ENCODE data around the gene FARS2.

The FARS2 gene

GRCh38 chr6:5484692-5485091 lies 223.4 kb downstream of the FARS2 start:
- H3K36me3 ChIP-seq (ENCODE audit: control insufficient read depth in 2 of 2, insufficient read depth in 1 of 2, low read length in 2 of 2): peaks cover 0 to 3% of the 10 kb centered on the region in 2 experiments; a peak in 1 of 3 replicates
- TF ChIP-seq MYNN (tag by site-specific recombination; IDR thresholded peaks at IDR 0.05; ENCODE audit: borderline replicate concordance) (no peak), ZIC2 (tag by site-specific recombination; IDR thresholded peaks at IDR 0.05) (peak; percentile 94), GLIS1 (tag by site-specific recombination; IDR thresholded peaks at IDR 0.05) (peak; percentile 79)
- H3K9me3 ChIP-seq (ENCODE audit: control insufficient read depth, insufficient read depth, low read depth, low read length): no peaks in the 10 kb centered on the region
- H3K27ac ChIP-seq (ENCODE audit: extremely low read depth, low read depth, low read length): no peak overlapping the region
- H3K4me3 ChIP-seq (ENCODE audit: low read depth, low read length): no peak overlapping the region
- H3K4me1 ChIP-seq (ENCODE audit: control insufficient read depth, insufficient read depth, low read length): no peaks in the 10 kb centered on the region
- ChIA-PET CTCF (interaction anchor here (0.6 to 3.1 kb wide), 3 partner anchors 13 to 198 kb away, joined by 3 to 16 read pairs (median 3); no protein-coding TSS in a partner anchor), POLR2A (no interaction called here)

GRCh38 chr6:5486214-5486613 lies 224.9 kb downstream of the FARS2 start:
- CTCF ChIA-PET: interaction anchor here (0.6 to 3.1 kb wide), 4 partner anchors 8 to 311 kb away, joined by 3 to 16 read pairs (median 4); no protein-coding TSS in a partner anchor
- H3K27ac ChIP-seq (ENCODE audit: extremely low read depth, low read depth, low read length): no peak overlapping the region
- peaks cover 0 to 3% of the 10 kb centered on the region in 2 experiments; a peak in 1 of 3 replicates for H3K36me3 ChIP-seq (ENCODE audit: control insufficient read depth in 2 of 2, insufficient read depth in 1 of 2, low read length in 2 of 2)
- no peak overlapping the region for H3K4me3 ChIP-seq (ENCODE audit: low read depth, low read length)
- no peaks in the 10 kb centered on the region for H3K9me3 ChIP-seq (ENCODE audit: control insufficient read depth, insufficient read depth, low read depth, low read length)
- peaks cover 10% of the 10 kb centered on the region for H3K4me1 ChIP-seq (ENCODE audit: control insufficient read depth, insufficient read depth, low read length)
- TF ChIP-seq MZF1 (tag by site-specific recombination; IDR thresholded peaks at IDR 0.05; ENCODE audit: borderline replicate concordance): no peak
- no peak for TF ChIP-seq ZSCAN18 (tag by site-specific recombination; IDR thresholded peaks at IDR 0.05)
- TF ChIP-seq ZNF549 (tag by site-specific recombination; IDR thresholded peaks at IDR 0.05): no peak
- no peak for TF ChIP-seq REPIN1 (tag by site-specific recombination; IDR thresholded peaks at IDR 0.05; ENCODE audit: low read depth)
- TF ChIP-seq SCRT2 (tag by site-specific recombination; IDR thresholded peaks at IDR 0.05): no peak
- no peak for TF ChIP-seq ZNF391 (tag by site-specific recombination; IDR thresholded peaks at IDR 0.05; ENCODE audit: borderline replicate concordance, low read depth)
- TF ChIP-seq KLF9 (tag by site-specific recombination; IDR thresholded peaks at IDR 0.05; ENCODE audit: low read depth): no peak
- POLR2A ChIA-PET: interaction anchor here (0.9 kb wide), 1 partner anchor 12 kb away, joined by 3 read pairs; no protein-coding TSS in a partner anchor

GRCh38 chr6:5490501-5491069 lies 229.3 kb downstream of the FARS2 start:
- H3K9me3 ChIP-seq (ENCODE audit: control insufficient read depth, insufficient read depth, low read depth, low read length): no peaks in the 10 kb centered on the region
- H3K4me3 ChIP-seq (ENCODE audit: low read depth, low read length): no peak overlapping the region
- H3K27ac ChIP-seq (ENCODE audit: extremely low read depth, low read depth, low read length): no peak overlapping the region
- ChIA-PET POLR2A (no interaction called here), CTCF (interaction anchor here (0.6 to 1.7 kb wide), 5 partner anchors 9 to 347 kb away, joined by 3 to 10 read pairs (median 3); no protein-coding TSS in a partner anchor)
- TF ChIP-seq GLIS1 (tag by site-specific recombination; IDR thresholded peaks at IDR 0.05): peak; percentile 58
- peak; percentile 57; the same call in 1 of the 2 replicates for TF ChIP-seq OSR2 (tag by site-specific recombination; IDR thresholded peaks at IDR 0.05)
- TF ChIP-seq ZXDB (tag by site-specific recombination; IDR thresholded peaks at IDR 0.05): no peak
- TF ChIP-seq SCRT2 (tag by site-specific recombination; IDR thresholded peaks at IDR 0.05): no peak
- TF ChIP-seq SP7 (tag by site-specific recombination; IDR thresholded peaks at IDR 0.05): peak; percentile 47
- 0 out of 2 replicates have a peak, but pooled peaks have one; percentile 5 for TF ChIP-seq ZNF335 (tag by site-specific recombination; conservative IDR thresholded peaks at IDR 0.05)
- TF ChIP-seq ZNF558 (tag by site-specific recombination; IDR thresholded peaks at IDR 0.05): no peak
- peak; percentile 45; the same call in 1 of the 2 replicates for TF ChIP-seq FEZF1 (tag by site-specific recombination; IDR thresholded peaks at IDR 0.05)
- TF ChIP-seq ZSCAN4 (tag by site-specific recombination; IDR thresholded peaks at IDR 0.05): no peak
- peak; percentile 71; the same call in 1 of the 2 replicates for TF ChIP-seq BCL6B (tag by site-specific recombination; IDR thresholded peaks at IDR 0.05)
- TF ChIP-seq ZNF366 (tag by site-specific recombination; conservative IDR thresholded peaks at IDR 0.05): peak; percentile 31; the same call in 1 of the 2 replicates
- TF ChIP-seq ZNF394 (tag by site-specific recombination; IDR thresholded peaks at IDR 0.05; ENCODE audit: borderline replicate concordance): no peak
- 0 out of 2 replicates have a peak, but pooled peaks have one; percentile 12 for TF ChIP-seq PRDM6 (tag by site-specific recombination; IDR thresholded peaks at IDR 0.05)
- H3K36me3 ChIP-seq (ENCODE audit: control insufficient read depth in 2 of 2, insufficient read depth in 1 of 2, low read length in 2 of 2): peaks cover 0 to 3% of the 10 kb centered on the region in 2 experiments; a peak in 1 of 3 replicates
- peaks cover 12% of the 10 kb centered on the region for H3K4me1 ChIP-seq (ENCODE audit: control insufficient read depth, insufficient read depth, low read length)
